Omental fat pad (tissue), 4 donors: ENCODE measurements around the gene KCNQ5. TPM values are rescaled to one million over a fixed set of nuclear protein-coding genes. Genes with fewer than 3 reads are reported as not detected.

ENCODE experiments used
- ATAC-seq: fragments of 150-250 bp; one replicate; pipeline ENCODE4 v1.9.1; 2016; ENCODE audit warnings: mild to moderate bottlenecking, moderate library complexity; ENCODE audit not compliant: low FRiP score
- DNase-seq: peaks from one replicate; pipeline ENCODE4 v3.0.0-alpha.2; 2019; ENCODE audit warnings: low spot score
- CTCF ChIP-seq, 3 donors: fragments of 450-650 bp; IDR thresholded peaks; one replicate each; pipeline ENCODE4 v1.5.1; 2016 to 2017; ENCODE audit warnings: antibody characterized with exemption in 3 of 3, mild to moderate bottlenecking in 3 of 3, moderate library complexity in 2 of 3
- total RNA-seq, 4 donors: library from RNA; depleted of rRNA; stranded (reverse); fragments of >200 nt; gene quantifications; one replicate each; pipeline ENCODE4 v1.1.0, GENCODE V29; 2016

The KCNQ5 gene
- total RNA-seq, 4 donors from 2014 or later: 0.16 to 0.24 TPM; not detected in 2

- no peak for ATAC-seq
- TF ChIP-seq CTCF (IDR thresholded peaks at IDR 0.05): no peak
- no peak for DNase-seq
These were observed 53.5 kb downstream of the KCNQ5 start for GRCh38 chr6:72675396-72675795.

GRCh38 chr6:72676995-72677394 lies 55.1 kb downstream of the KCNQ5 start:
- ATAC-seq (no peak), DNase-seq (no peak)
- TF ChIP-seq CTCF (IDR thresholded peaks at IDR 0.05): no peak

- no peak for ATAC-seq
- DNase-seq: no peak
- TF ChIP-seq CTCF (IDR thresholded peaks at IDR 0.05): no peak
These were observed 55.9 kb downstream of the KCNQ5 start for GRCh38 chr6:72677740-72678139.

- TF ChIP-seq CTCF (IDR thresholded peaks at IDR 0.05): no peak
- ATAC-seq: no peak
- DNase-seq: no peak
These were observed 61.9 kb downstream of the KCNQ5 start for GRCh38 chr6:72683797-72684196.

GRCh38 chr6:72689107-72689954 lies 67.5 kb downstream of the KCNQ5 start:
- no peak for ATAC-seq

GRCh38 chr6:72691249-72691648 lies 69.4 kb downstream of the KCNQ5 start:
- no peak for TF ChIP-seq CTCF (IDR thresholded peaks at IDR 0.05)
- ATAC-seq (no peak), DNase-seq (no peak)

More at GRCh38 chr6:72689107-72689954, 67.5 kb downstream of the KCNQ5 start:
- TF ChIP-seq CTCF (IDR thresholded peaks at IDR 0.05): no peak
- no peak for DNase-seq

GRCh38 chr6:72696055-72696454 lies 74.2 kb downstream of the KCNQ5 start:
- DNase-seq (no peak), ATAC-seq (no peak)
- TF ChIP-seq CTCF (IDR thresholded peaks at IDR 0.05): no peak
